Fibroblast of skin of abdomen (primary cell): ENCODE data around the gene KIF20A.
"Not testable (repeated sequence)": the region's sequence is repeated elsewhere in the genome, so short reads cannot be mapped to it uniquely, and the experiment has no call there.

ENCODE experiments used
- DNase-seq: peaks from one replicate; pipeline ENCODE4 v3.0.0-alpha.2; 2013

Gene KIF20A

DNA sequence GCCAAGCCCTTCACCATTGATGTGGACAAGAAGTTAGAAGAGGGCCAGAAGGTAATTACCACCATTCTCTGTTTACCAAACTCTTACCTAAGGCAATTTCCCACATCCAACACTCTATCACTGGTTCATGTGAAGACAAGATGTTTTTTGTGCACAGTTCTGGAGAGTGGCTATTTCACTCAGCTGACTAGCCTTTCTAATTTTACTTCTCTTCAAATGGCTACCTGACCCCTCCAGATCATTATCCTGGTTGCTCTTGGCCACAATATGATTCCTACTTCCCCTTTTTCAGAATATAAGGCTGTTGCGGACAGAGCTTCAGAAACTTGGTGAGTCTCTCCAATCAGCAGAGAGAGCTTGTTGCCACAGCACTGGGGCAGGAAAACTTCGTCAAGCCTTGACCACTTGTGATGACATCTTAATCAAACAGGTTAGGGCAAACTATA lies 7.1 kb downstream of the KIF20A start:
- DNase-seq: no peak

DNA sequence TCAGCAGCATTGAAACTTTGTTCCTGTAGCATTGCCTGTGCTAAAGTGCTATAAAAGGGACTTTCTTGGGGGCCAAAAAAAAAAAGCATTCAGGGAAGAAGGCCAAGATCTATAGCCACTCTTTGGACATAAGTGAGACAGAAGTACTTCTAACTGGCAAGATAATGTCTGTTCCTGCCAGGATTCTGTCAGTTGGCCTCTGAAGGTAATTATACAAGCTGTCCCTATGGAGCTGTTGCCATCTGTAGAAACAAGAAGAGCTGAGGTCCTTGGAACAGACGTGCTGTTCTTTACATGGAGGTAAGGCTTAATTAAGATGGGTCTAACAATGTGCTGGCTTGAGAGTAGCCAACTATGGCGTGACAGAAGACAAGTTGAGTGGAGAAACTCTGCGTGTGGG lies 9.7 kb downstream of the KIF20A start:
- no peak for DNase-seq

DNA sequence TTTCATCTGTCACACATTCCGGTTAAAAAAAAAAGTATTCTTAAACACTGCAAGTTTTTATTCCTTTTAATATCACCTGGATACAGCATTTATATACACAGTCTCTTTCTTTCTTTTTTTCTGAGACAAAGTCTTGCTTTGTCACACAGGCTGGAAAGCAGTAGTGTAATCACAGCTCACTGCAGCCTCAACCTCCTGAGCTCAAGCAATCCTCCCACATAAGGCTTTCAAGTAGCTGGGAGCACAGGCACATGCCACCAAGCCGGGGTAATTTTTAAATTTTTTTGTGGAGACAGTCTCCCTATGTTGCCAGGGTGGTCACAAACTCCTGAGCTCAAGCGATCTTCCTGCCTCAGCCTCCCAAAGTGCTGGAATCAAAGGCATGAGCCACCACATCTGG lies 13.9 kb downstream of the KIF20A start:
- DNase-seq: no peak

DNA sequence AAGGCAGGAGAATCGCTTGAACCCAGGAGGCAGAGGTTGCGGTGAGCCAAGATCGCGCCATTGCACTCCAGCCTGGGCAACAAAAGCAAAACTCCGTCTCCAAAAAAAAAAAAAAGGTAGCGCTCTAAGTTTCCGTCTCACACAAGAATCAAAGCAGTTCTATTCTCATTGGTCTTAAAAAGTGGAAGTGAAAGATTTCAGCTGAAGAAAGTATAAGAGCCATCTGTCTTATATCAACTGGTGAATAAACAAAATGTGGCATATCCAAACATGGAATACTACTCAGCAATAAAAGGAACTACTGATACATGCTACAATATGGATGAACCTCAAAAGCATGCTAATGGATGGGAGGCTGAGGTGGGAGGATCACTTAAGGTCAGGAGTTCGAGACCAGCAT lies 14.9 kb downstream of the KIF20A start:
- DNase-seq: not testable (repeated sequence)

DNA sequence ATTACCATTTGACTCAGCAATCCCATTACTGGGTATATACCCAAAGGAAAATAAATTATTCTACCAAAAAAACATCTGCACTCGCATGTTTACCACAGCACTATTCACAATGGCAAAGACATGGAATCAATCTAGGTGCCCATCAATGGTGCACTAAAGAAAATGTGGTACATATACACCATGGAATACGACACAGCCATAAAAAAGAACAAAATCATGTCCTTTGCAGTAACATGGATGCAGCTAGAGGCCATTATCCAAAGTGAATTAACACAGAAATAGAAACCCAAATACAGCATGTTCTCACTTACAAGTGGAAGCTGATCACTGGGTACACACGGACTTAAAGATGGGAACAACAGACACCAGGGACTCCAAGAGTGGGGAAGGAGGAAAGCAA lies 32.1 kb downstream of the KIF20A start:
- DNase-seq: no peak

DNA sequence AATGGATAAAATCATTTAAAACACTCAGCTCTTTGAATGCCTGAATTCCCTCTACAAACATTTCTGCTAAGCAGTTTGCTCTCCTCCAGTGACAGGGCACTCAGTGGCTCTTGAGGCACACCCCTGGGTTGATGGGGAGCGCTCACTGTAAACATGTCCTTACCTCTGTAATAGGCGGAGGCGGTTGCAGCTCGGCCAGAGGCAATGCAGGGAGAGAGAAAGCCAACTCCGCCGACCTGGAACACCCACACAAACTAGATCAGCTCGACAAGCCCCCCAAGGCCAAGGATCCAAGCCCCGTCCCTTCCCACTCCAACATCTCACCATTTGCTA lies 33.9 kb downstream of the KIF20A start:
- DNase-seq: peak; percentile 2

DNA sequence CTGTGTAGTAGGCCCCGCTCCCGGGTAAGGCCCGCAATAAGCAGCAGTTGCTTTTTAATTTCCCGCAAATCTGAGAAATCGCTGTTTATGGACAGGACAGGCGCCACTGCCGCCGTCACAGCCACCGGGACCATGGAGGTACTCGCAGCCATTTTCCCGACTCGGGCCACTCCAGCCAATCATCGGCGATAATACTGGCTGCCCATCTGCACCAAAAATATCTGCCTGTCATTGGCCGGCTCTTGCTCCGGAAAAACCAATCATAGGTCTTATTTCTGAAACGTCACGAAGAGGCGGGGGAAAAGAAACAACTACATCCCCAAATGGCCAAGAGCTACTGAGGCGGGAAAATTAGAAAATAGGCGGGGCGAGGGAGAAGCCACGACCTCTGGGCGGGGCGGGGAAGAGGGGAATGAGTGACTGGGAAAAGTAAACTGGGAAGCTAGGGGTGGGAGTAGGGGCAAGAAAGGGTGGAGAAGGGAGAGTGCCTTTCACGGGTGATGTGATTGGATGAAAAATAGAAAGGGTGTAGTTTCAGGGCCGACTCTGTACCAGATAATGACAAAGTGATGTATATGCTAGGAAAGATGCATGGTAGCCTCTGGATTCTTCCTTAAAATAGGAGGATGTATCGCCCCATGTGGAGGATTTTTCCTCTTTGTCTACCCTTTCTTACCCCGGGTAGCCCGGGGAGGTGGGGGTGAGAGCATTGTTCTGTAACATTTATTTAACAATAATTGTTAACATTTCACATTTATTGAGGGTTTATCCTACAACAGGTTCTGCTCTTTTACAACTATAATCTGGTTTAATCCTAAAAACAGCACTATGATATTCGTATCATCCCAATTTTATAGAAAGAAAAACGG lies 34.5 kb downstream of the KIF20A start, which contains the start of gene CDC23:
Gene CDC23 (minus strand): TSS at position 163 of the 869 bp plus-strand sequence. CDS start 11 bp downstream, at position 152.
- peak; percentile 99 for DNase-seq

DNA sequence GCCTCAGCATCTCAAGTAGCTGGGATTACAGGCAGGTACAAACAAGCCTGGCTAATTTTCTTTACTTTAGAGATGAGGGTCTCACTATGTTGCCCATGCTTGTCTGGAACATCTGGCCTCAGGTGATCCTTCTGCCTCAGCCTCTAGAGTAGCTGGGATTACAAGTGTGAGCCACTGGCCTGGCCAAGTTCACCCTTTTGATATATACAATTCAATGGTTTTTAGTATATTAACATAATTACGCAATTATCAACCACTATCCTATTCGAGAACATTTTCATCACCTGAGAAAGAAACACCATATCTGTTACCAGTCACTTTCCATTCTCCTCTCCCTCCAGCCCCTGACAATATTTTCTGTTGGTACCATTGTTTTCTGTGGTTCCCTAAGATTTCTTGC lies 37.9 kb downstream of the KIF20A start:
- DNase-seq: no peak

DNA sequence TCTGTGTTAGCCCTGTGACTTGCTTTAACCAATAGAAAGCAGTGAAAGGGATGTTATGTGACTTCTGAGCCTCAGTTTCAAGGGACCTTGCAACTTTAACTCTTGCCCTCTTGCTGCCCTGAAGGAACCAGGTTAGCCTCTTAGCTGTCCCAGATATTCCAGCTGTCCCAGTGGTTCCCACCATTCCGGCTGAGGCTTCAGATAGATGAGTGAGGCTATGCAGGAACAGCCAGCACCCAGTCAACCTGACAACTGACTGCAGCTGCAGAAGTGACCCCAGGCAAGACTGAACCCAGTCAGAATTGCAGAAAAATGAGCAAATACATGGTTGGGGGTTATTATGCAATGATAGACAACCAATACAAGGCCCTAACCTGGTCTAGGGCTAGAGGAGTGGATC lies 44.6 kb downstream of the KIF20A start:
- DNase-seq: no peak

DNA sequence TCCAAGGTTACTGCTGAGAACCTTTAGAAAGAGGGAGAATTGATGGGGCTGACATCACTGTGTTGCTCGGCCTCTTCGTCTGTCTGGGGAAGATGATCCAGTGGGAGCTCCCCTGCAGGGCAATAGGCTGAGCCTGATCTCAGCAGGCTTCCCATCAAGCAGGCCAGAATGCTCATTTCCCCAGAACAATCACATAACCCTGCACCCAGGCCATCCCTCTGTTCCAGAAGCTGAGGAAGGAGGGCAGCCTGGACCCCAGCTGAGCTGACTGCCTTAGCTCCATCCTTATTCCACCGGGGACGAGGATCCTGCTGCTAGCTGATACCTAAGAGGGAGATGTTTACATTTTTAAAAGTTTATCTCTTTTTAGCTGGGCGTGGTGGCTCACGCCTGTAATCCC lies 45.8 kb downstream of the KIF20A start:
- DNase-seq: no peak

DNA sequence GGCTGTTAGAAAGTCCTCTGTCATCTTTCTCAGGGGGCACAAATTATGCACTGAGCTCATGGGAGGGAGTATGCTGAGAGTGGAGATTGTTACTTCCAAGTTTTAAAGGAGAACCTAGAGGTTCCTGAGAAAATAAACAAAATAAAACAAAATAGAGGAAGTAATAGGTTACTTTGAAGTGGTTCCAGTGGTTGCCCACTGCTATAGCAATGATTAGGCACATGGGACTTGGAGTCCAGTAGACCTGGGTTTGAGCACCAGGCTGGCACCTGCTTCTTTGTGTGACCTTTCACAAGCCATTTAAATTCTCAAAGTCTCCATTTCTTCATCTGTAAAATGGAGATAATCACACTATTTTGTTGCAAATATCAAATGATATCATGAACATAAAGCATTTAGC lies 48.0 kb downstream of the KIF20A start:
- no peak for DNase-seq

DNA sequence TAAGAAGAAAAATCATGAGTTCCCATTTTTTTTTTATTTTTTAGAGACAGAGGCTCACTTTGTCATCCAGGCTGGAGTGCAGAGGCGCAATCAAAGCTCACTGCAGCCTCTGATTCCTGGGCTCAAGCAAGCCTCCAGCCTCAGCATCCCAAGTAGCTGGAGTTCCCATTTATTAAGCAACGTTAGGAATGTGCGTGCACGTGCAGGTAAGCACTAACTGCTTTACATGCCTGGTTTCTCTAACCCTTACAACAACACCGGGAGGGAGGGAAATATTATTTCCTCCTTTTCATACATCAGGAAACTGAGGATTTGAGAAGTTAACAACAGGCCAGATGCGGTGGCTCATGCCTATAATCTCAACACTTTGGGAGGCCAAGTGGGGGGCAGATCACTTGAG lies 50.5 kb downstream of the KIF20A start:
- DNase-seq: no peak

DNA sequence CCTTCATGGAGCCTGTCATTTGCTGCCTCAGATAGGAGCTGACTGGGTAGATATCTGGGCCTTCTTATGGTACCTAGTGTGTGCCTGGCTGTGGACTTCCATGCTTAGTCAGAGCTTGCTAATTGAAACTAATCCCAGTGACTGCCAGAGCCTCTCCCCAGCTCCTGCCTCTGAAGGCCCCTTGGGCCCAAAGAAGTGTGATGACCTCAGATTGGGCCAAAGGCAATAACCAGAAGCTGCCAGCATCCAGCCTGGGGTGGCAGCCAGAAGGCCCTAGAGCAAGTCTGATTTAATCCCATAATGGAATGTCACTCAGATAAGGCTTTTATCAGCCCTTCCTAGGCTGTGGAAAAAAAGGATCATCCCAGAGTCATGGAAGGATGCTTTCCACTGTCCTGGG lies 51.3 kb downstream of the KIF20A start:
- DNase-seq: peak; percentile 18

DNA sequence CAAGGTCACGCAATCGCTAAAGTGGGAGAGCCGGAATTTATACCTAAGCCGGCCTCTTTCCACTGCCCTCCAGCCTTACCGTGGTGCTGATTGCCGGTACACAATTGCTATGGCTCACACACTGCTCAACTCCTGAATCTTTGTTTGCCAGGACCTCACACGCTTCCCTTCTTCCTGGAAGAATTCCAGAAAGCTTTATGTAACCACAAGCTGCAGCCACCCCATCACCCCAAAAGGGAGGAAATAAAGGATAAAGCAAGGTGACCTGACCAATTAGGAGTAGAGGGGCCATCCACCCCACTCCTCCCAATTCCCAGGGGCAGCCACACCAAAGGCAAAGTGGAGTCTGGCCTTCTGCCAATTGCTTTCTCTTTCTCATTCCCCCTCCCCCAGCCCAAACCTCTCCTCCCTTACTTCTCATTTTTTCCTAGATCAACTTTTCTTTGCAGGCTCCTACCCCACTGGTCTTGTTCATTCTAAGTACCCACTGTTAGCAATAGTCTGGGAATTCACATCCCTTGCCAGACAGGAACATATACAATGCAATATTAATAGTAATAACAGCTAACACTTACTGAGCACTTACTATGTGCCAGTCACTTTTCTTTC lies 52.2 kb downstream of the KIF20A start:
- DNase-seq: peak; percentile 60

DNA sequence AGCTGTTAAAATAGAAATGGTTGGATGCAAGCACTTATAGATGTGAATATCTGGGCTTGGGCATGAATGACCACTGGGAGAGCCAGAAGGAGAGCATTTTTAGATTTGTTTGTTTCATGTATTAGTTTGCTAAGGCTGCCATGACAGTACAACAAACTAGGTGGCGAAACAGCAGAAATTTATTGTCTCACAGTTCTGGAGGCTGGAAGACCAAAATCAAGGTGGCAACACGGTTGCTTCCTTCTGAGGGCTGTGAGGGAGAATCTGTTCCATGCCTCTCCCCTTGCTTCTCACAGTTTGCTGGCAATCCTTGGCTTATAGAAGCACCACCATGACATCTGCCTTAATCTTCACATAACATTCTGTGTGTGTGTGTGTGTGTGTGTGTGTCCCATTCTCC lies 54.4 kb downstream of the KIF20A start:
- DNase-seq: no peak

DNA sequence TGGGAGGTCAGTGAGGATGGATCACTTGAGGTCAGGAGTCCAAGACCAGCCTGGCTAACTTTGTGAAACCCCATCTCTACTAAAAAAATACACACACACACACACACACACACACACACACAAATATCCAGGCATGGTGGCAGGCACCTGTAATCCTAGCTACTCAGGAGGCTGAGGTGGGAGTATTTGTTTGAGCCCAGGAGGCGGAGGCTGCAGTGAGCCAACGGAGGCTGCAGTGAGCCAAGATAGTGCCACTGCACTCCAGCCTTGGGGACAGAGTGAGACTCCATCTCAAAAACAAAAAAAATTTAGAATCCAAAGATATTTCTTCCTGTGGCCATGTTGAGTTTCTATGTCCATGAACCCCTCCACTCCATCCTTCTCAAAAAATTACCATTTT lies 55.7 kb downstream of the KIF20A start:
- no peak for DNase-seq
